ENCODE results near the gene RAI14.

GRCh38 chr5:34667705-34668104 is 11.6 kb downstream of the RAI14 start:
- TF ChIP-seq CTCF (IDR thresholded peaks at IDR 0.05; ENCODE audit: insufficient read depth, low read depth, low read length) (no peak), EZH2 (IDR thresholded peaks at IDR 0.05; ENCODE audit: insufficient read depth, low read length) (no peak)

All from astrocyte (in vitro differentiated cells and primary cell).